ENCODE measurements around the gene PLCB4.

PLCB4 gene

DNA sequence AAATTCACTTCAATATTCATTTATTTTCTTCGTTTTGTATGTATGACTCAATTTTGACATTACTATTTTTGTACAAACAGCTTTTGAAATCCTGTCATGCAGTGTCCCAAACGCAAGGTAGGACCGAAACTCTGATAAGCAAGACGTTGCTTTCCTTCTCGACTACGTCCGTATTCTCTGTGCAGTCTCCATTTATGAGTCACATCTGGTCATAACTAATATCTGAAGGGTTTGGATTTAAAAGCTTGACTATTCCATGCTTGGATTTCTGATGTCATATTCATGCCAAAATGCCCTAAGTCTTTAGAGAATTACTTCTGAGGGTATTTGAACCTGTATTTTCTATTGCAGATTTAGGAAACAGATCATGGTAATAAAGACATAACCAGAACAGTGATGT is 407.8 kb downstream of the PLCB4 start:
- H3K9me3 Mint-ChIP-seq = peaks cover 8% of the 10 kb centered on the region
- H3K36me3 Mint-ChIP-seq (ENCODE audit: insufficient read depth) = no peaks in the 10 kb centered on the region
- no peaks in the 10 kb centered on the region for H3K4me1 Mint-ChIP-seq
- H3K27ac Mint-ChIP-seq (ENCODE audit: low read depth) = no peak overlapping the region
- no peak overlapping the region for H3K4me3 Mint-ChIP-seq
- no peak for DNase-seq (ENCODE audit: low spot score in 2 of 2)
- H3K27me3 Mint-ChIP-seq = no peaks in the 10 kb centered on the region
- no peak for ATAC-seq (replicated peaks; ENCODE audit: extremely low read depth, poor library complexity, severe bottlenecking)

DNA sequence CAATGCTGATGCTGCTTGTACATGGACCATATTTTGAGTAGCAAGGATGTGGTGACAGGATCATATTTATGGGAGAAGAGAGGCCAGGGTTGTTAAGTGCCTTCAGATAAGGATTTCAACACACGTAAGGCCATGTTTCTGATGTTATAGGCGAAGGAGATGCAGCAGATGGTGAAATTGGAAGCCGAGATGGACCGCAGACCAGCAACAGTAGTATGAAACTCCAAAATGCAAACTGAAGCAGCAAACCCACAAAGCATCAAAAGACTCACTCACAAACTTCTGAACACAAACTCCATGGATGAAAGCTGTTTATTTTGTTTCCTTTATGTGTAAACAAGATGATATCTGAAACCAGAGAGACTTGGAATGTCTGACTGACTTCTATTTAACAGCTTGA is 409.9 kb downstream of the PLCB4 start:
- Mint-ChIP-seq H3K4me3 (no peak overlapping the region), H3K27me3 (no peaks in the 10 kb centered on the region), H3K36me3 (ENCODE audit: insufficient read depth) (no peaks in the 10 kb centered on the region), H3K9me3 (peaks cover 14% of the 10 kb centered on the region), H3K27ac (ENCODE audit: low read depth) (no peak overlapping the region), H3K4me1 (no peaks in the 10 kb centered on the region)
- DNase-seq (ENCODE audit: low spot score in 2 of 2) = no peak
- no peak for ATAC-seq (replicated peaks; ENCODE audit: extremely low read depth, poor library complexity, severe bottlenecking)

DNA sequence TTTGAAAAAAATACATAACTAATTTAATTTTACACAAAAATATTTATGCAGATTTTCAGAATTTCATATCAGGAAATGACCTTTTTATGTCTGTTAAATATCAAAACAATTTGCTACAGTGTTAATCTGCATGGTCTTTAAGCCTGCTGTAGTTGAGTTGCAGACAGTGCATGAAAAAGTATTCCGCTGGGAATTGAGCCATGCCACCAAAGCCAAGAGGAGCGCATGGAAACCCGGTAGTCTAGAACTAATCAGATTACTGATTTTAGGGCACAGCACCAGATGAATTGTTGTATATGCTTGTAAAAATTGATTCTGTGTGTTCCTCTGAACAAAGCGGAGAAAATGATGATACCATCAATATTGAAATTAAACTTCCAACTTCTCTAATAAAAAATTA is 411.2 kb downstream of the PLCB4 start:
- no peak for ATAC-seq (replicated peaks; ENCODE audit: extremely low read depth, poor library complexity, severe bottlenecking)
- Mint-ChIP-seq H3K4me1 (no peaks in the 10 kb centered on the region), H3K36me3 (ENCODE audit: insufficient read depth) (no peaks in the 10 kb centered on the region), H3K27ac (ENCODE audit: low read depth) (no peak overlapping the region), H3K4me3 (no peak overlapping the region), H3K27me3 (no peaks in the 10 kb centered on the region), H3K9me3 (peaks cover 14% of the 10 kb centered on the region)
- DNase-seq (ENCODE audit: low spot score in 2 of 2) = no peak

DNA sequence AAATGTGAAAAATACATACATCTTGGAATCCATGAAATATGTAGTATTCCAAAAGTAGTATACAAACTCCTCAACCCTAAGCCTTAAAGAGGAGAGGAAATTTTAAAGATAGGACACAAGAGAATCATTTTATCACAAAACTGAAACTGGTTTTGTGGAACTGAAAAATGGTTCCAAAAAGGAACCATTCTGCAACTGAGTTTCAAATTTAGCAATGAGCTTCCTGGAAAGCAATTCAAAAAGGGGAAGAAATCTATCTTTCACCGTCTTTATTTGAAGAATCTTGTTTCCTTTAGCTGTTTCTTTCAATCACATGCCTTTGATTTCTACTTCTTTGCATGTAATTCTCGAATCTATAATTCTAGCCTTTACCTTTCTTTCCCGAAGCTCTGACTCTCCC is 413.3 kb downstream of the PLCB4 start:
- H3K4me1 Mint-ChIP-seq = no peaks in the 10 kb centered on the region
- H3K27me3 Mint-ChIP-seq = no peaks in the 10 kb centered on the region
- ATAC-seq (replicated peaks; ENCODE audit: extremely low read depth, poor library complexity, severe bottlenecking) (no peak), DNase-seq (ENCODE audit: low spot score in 2 of 2) (no peak)
- no peak overlapping the region for H3K27ac Mint-ChIP-seq (ENCODE audit: low read depth)
- no peak overlapping the region for H3K4me3 Mint-ChIP-seq
- H3K9me3 Mint-ChIP-seq = peaks cover 12% of the 10 kb centered on the region
- no peaks in the 10 kb centered on the region for H3K36me3 Mint-ChIP-seq (ENCODE audit: insufficient read depth)

DNA sequence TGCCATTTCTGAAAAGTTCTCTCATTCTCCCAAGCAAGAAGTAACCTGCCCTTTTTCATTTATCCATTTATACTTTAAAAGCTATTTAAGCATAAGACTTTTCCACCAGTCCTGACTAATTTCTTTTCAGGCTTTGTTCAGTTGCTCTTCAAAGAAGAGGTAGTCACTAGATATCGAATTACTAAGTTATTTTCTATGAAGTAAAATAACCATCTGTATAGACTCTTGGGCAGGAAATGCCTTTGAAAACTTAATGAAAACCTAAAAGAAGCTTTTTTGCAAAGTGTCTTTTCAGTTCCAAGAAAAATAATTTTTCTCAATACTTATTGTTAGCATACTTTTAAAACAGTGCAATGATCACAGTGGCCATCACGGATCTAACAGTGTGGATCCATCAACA is 414.2 kb downstream of the PLCB4 start:
- no peak overlapping the region for H3K27ac Mint-ChIP-seq (ENCODE audit: low read depth)
- H3K27me3 Mint-ChIP-seq = no peaks in the 10 kb centered on the region
- no peak for ATAC-seq (replicated peaks; ENCODE audit: extremely low read depth, poor library complexity, severe bottlenecking)
- H3K4me3 Mint-ChIP-seq = no peak overlapping the region
- peaks cover 6% of the 10 kb centered on the region for H3K9me3 Mint-ChIP-seq
- H3K4me1 Mint-ChIP-seq = no peaks in the 10 kb centered on the region
- H3K36me3 Mint-ChIP-seq (ENCODE audit: insufficient read depth) = no peaks in the 10 kb centered on the region
- no peak for DNase-seq (ENCODE audit: low spot score in 2 of 2)

DNA sequence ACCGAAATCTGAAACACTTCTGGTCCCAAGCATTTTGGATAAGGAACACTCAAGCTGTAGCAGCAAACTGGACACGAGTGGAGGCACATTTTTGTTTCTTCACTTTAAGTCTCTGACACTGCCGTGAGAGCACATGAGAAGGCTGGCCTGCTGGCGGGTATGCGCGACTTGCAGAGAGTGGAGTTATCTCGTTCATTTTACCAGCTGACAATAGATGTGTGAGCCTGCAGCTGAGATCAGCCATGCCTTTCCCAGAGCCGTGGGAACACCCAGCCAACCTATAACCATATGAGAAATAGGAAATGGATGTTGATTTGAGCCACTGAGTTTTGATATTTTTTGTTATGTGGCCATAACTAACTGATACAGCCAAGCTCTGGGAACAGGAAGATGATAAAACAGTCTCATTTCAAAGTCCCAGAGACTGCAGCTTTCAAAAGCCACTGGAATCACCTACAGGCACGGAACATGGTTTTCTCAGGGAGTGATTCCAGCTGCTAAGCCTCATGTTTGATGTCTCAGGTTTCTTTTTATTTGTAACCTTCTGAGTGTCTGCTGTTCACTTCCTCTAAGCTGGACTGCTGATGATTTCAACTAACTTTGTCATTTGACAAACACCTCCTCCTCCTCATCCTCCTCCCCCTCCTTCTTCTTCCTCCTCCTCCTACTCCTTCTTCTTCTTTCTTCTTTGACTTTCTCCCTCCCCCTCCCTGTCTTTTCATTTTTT is 416.9 kb downstream of the PLCB4 start:
- Mint-ChIP-seq H3K36me3 (ENCODE audit: insufficient read depth) (no peaks in the 10 kb centered on the region), H3K27ac (ENCODE audit: low read depth) (no peak overlapping the region), H3K4me3 (no peak overlapping the region), H3K4me1 (no peaks in the 10 kb centered on the region), H3K9me3 (peaks cover 12% of the 10 kb centered on the region), H3K27me3 (no peaks in the 10 kb centered on the region)
- ATAC-seq (replicated peaks; ENCODE audit: extremely low read depth, poor library complexity, severe bottlenecking) (no peak), DNase-seq (ENCODE audit: low spot score in 2 of 2) (no peak)

DNA sequence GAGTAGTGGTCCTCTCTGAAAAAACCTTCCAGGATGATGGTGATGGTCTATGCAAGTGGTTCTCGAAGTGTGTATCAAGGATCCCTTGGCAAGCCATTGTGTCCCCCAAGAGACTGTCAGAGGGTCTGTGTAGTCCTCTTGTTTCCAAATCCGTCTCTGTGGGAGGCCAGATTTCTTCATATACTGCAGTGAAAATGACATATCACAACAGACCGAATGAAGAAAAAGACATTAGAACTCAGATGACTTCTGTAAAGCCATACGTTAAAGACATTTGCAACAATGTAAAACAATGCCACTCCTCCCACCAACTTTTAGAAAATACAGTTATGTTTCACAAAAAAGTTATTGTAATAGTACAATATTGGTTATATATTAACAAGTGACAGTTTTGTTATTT is 418.3 kb downstream of the PLCB4 start:
- no peak overlapping the region for H3K27ac Mint-ChIP-seq (ENCODE audit: low read depth)
- H3K4me1 Mint-ChIP-seq = no peaks in the 10 kb centered on the region
- H3K4me3 Mint-ChIP-seq = no peak overlapping the region
- no peak for ATAC-seq (replicated peaks; ENCODE audit: extremely low read depth, poor library complexity, severe bottlenecking)
- peaks cover 12% of the 10 kb centered on the region for H3K9me3 Mint-ChIP-seq
- no peaks in the 10 kb centered on the region for H3K36me3 Mint-ChIP-seq (ENCODE audit: insufficient read depth)
- no peak for DNase-seq (ENCODE audit: low spot score in 2 of 2)
- H3K27me3 Mint-ChIP-seq = no peaks in the 10 kb centered on the region

DNA sequence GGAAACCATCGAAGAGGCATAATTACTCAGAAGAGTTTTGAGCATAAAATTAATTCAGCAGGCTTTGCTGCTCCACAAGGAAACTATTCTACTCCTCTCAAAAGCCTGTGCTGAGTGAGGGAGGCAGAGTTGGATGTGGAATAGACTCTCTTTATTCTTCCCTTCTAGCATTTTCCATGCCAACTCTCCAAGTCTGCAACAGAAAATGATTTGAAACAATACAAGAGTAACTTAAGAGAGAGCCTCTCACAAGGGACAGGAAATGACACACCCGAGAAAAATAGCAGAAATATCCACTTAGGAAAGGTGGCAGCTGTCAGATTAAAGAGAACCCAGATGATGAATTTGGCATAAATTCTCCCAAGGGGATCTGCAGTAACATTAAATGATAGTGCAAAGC is 419.2 kb downstream of the PLCB4 start:
- DNase-seq (ENCODE audit: low spot score in 2 of 2) (no peak), ATAC-seq (replicated peaks; ENCODE audit: extremely low read depth, poor library complexity, severe bottlenecking) (no peak)
- no peak overlapping the region for H3K27ac Mint-ChIP-seq (ENCODE audit: low read depth)
- no peaks in the 10 kb centered on the region for H3K36me3 Mint-ChIP-seq (ENCODE audit: insufficient read depth)
- no peaks in the 10 kb centered on the region for H3K4me1 Mint-ChIP-seq
- no peak overlapping the region for H3K4me3 Mint-ChIP-seq
- no peaks in the 10 kb centered on the region for H3K27me3 Mint-ChIP-seq
- peaks cover 6% of the 10 kb centered on the region for H3K9me3 Mint-ChIP-seq

DNA sequence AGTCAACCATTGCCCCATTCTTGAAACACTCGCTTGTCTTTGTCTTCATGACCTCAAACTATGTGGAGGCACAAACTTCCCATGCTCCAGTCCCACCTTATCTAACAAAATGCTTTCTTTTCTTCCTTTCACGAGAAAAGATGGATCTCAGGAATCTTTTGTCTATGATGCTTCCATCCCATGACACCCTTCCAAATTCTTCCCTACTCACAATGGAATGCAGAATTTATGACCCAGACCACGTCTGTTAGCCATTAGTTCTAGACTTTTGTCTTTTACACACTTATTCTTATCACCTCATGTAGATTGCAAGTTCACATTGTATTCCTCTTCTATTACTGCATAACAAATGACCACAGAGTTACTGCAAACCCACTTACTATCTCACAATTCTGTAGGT is 421.3 kb downstream of the PLCB4 start:
- Mint-ChIP-seq H3K9me3 (peaks cover 14% of the 10 kb centered on the region), H3K27me3 (no peaks in the 10 kb centered on the region), H3K4me1 (no peaks in the 10 kb centered on the region), H3K36me3 (ENCODE audit: insufficient read depth) (no peaks in the 10 kb centered on the region), H3K27ac (ENCODE audit: low read depth) (no peak overlapping the region), H3K4me3 (no peak overlapping the region)
- DNase-seq (ENCODE audit: low spot score in 2 of 2) (no peak), ATAC-seq (replicated peaks; ENCODE audit: extremely low read depth, poor library complexity, severe bottlenecking) (no peak)

DNA sequence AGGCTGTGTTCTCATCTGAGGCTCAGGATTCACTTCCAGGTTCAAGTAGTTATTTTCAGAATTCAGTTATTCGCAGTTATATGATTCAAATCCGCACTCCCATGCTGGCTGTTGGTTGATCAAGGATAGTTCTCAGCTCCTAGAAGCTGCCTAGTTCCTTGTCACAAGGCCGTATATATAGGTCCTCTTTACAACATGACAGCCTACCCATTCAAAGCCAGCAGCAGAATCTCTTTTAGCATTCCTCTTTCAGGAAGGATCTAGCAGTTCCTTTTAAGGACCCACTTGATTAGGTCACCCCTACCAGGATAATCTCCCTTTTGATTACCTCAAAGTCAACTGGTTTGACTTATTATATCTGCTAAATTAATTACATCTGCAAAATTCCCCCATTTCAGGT is 421.7 kb downstream of the PLCB4 start:
- Mint-ChIP-seq H3K27me3 (no peaks in the 10 kb centered on the region), H3K9me3 (peaks cover 14% of the 10 kb centered on the region), H3K27ac (ENCODE audit: low read depth) (no peak overlapping the region), H3K4me1 (no peaks in the 10 kb centered on the region), H3K36me3 (ENCODE audit: insufficient read depth) (no peaks in the 10 kb centered on the region), H3K4me3 (no peak overlapping the region)
- DNase-seq (ENCODE audit: low spot score in 2 of 2) = no peak
- no peak for ATAC-seq (replicated peaks; ENCODE audit: extremely low read depth, poor library complexity, severe bottlenecking)

DNA sequence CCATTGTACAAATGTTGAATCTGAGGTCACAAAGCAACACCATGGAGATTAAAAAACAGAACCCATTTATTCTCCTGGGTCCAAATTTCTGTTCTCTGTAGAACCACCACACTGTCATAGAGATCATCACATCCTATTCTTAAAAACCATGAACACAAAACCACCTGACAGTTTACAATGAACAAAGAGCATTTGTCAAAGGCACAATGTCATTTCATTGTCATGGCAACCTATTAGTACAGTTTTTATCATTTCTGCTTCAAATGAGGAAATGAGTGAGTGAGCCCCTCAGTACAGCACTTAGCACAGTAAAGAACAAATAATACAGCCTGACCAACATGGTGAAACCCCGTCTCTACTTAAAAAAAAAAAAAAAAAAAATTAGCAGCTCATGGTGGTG is 422.4 kb downstream of the PLCB4 start:
- H3K9me3 Mint-ChIP-seq = peaks cover 14% of the 10 kb centered on the region
- no peaks in the 10 kb centered on the region for H3K36me3 Mint-ChIP-seq (ENCODE audit: insufficient read depth)
- DNase-seq (ENCODE audit: low spot score in 2 of 2) = no peak
- H3K27ac Mint-ChIP-seq (ENCODE audit: low read depth) = no peak overlapping the region
- no peak overlapping the region for H3K4me3 Mint-ChIP-seq
- no peaks in the 10 kb centered on the region for H3K27me3 Mint-ChIP-seq
- ATAC-seq (replicated peaks; ENCODE audit: extremely low read depth, poor library complexity, severe bottlenecking) = no peak
- no peaks in the 10 kb centered on the region for H3K4me1 Mint-ChIP-seq

DNA sequence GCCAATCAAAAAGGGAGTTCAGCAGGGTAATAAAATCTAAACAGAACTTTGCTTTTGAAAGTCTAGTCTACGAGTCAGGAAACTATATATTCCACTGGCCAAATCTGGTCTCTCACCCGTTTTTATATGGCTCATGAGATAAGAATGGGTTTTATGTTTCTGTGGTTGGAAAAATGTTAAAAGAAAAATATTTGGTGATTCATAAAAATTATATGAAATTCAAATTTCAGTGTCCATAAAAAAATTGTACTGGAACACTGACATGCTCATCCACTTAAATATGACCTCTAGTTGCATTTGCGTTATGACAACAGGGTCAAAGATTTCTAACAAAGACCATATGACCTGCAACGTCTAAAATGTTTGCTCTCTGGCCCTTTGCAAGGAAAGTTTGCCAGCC is 423.2 kb downstream of the PLCB4 start:
- DNase-seq (ENCODE audit: low spot score in 2 of 2) = no peak
- H3K9me3 Mint-ChIP-seq = peaks cover 14% of the 10 kb centered on the region
- no peaks in the 10 kb centered on the region for H3K4me1 Mint-ChIP-seq

DNA sequence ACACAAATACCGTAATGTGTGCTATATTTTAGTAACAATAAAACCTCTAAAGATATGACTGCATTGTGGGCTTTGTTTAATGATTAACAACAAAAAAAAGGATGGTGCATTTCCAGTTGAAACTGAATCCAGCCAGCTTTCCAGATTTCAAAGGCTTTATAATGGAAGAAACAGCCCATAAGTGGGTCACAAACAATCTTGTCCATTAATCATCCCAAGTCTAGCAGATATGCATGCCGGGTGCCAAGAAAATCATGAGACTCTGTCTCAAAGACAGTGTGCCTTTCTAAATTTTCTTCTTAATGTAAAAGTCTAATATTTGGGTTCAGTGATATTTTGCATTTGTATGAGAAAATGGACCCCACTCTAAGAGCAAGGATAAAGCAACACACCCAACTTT is 424.9 kb downstream of the PLCB4 start:
- peaks cover 14% of the 10 kb centered on the region for H3K9me3 Mint-ChIP-seq
- H3K4me1 Mint-ChIP-seq = no peaks in the 10 kb centered on the region
- ATAC-seq (replicated peaks; ENCODE audit: extremely low read depth, poor library complexity, severe bottlenecking) = no peak

More for the DNA sequence above, 423.2 kb downstream of the PLCB4 start:
- H3K27me3 Mint-ChIP-seq = no peaks in the 10 kb centered on the region
- no peak overlapping the region for H3K4me3 Mint-ChIP-seq
- no peak overlapping the region for H3K27ac Mint-ChIP-seq (ENCODE audit: low read depth)
- ATAC-seq (replicated peaks; ENCODE audit: extremely low read depth, poor library complexity, severe bottlenecking) = no peak
- no peaks in the 10 kb centered on the region for H3K36me3 Mint-ChIP-seq (ENCODE audit: insufficient read depth)

More for the DNA sequence above, 424.9 kb downstream of the PLCB4 start:
- DNase-seq (ENCODE audit: low spot score in 2 of 2) = no peak
- Mint-ChIP-seq H3K36me3 (ENCODE audit: insufficient read depth) (no peaks in the 10 kb centered on the region), H3K27me3 (no peaks in the 10 kb centered on the region), H3K27ac (ENCODE audit: low read depth) (no peak overlapping the region), H3K4me3 (no peak overlapping the region)
